HEK293 (cell line): Measurements from ENCODE around the gene NDST3.

Experiments
- BCL11A ChIP-seq: fragments of 450-650 bp; formaldehyde crosslinking; IDR thresholded peaks from 2 replicates; pipeline ENCODE4 v1.5.1; 2016; ENCODE audit warnings: low read depth, missing biosample characterization, missing genetic modification characterization
- ELK4 ChIP-seq: IDR thresholded peaks from 2 replicates; pipeline ENCODE4 v1.6.1; 2011; ENCODE audit warnings: mild to moderate bottlenecking, low read depth, low read length, borderline replicate concordance
- GLI2 ChIP-seq: fragments of 450-650 bp; formaldehyde crosslinking; IDR thresholded peaks from 2 replicates; pipeline ENCODE4; 2017; ENCODE audit warnings: missing biosample characterization, missing genetic modification characterization, low read depth, borderline replicate concordance
- HIC1 ChIP-seq: fragments of 450-650 bp; formaldehyde crosslinking; IDR thresholded peaks from 2 replicates; pipeline ENCODE4 v1.5.1; 2016; ENCODE audit warnings: missing biosample characterization, missing genetic modification characterization
- PATZ1 ChIP-seq: fragments of 450-650 bp; formaldehyde crosslinking; IDR thresholded peaks from 2 replicates; pipeline ENCODE4 v1.5.1; 2016; ENCODE audit warnings: missing biosample characterization, missing genetic modification characterization
- PRDM4 ChIP-seq: fragments of 450-650 bp; formaldehyde crosslinking; IDR thresholded peaks from 2 replicates; pipeline ENCODE4 v1.5.1; 2017; ENCODE audit warnings: missing biosample characterization, missing genetic modification characterization
- SP3 ChIP-seq: fragments of 450-650 bp; formaldehyde crosslinking; IDR thresholded peaks from 2 replicates; pipeline ENCODE4 v1.5.1; 2016; ENCODE audit warnings: missing biosample characterization, missing genetic modification characterization
- ZBTB26 ChIP-seq: fragments of 450-650 bp; formaldehyde crosslinking; optimal IDR thresholded peaks from 2 replicates; pipeline ENCODE3; 2016; ENCODE audit warnings: missing biosample characterization, mild to moderate bottlenecking, missing genetic modification characterization
- ZBTB7A ChIP-seq: fragments of 450-650 bp; formaldehyde crosslinking; IDR thresholded peaks from 2 replicates; pipeline ENCODE4 v1.5.1; 2016; ENCODE audit warnings: low read depth, missing biosample characterization, missing genetic modification characterization
- ZNF112 ChIP-seq: fragments of 450-650 bp; formaldehyde crosslinking; IDR thresholded peaks from 2 replicates; pipeline ENCODE4 v1.5.0; 2017; ENCODE audit warnings: missing biosample characterization, missing genetic modification characterization
- ZNF138 ChIP-seq: fragments of 450-650 bp; formaldehyde crosslinking; IDR thresholded peaks from 2 replicates; pipeline ENCODE4 v1.5.1; 2016; ENCODE audit warnings: missing biosample characterization, missing genetic modification characterization, borderline replicate concordance
- ZNF175 ChIP-seq: fragments of 450-650 bp; formaldehyde crosslinking; IDR thresholded peaks from 2 replicates; pipeline ENCODE4 v1.5.1; 2016; ENCODE audit warnings: missing biosample characterization, missing genetic modification characterization
- ZNF280C ChIP-seq: fragments of 450-650 bp; formaldehyde crosslinking; IDR thresholded peaks from 2 replicates; pipeline ENCODE4 v1.5.1; 2016; ENCODE audit warnings: missing biosample characterization, missing genetic modification characterization
- ZNF335 ChIP-seq: fragments of 450-650 bp; formaldehyde crosslinking; conservative IDR thresholded peaks from 2 replicates; pipeline ENCODE4 v1.5.1; 2016; ENCODE audit warnings: missing biosample characterization, missing genetic modification characterization
- ZNF354C ChIP-seq: fragments of 450-650 bp; formaldehyde crosslinking; IDR thresholded peaks from 2 replicates; pipeline ENCODE4 v1.5.1; 2016; ENCODE audit warnings: missing biosample characterization, missing genetic modification characterization, low read depth, borderline replicate concordance
- ZNF530 ChIP-seq: fragments of 450-650 bp; formaldehyde crosslinking; IDR thresholded peaks from 2 replicates; pipeline ENCODE4 v1.5.1; 2016; ENCODE audit warnings: low read depth, missing biosample characterization, missing genetic modification characterization
- ZNF639 ChIP-seq: fragments of 450-650 bp; formaldehyde crosslinking; IDR thresholded peaks from 2 replicates; pipeline ENCODE4 v1.5.1; 2016; ENCODE audit warnings: missing biosample characterization, missing genetic modification characterization
- ZNF645 ChIP-seq: fragments of 450-650 bp; formaldehyde crosslinking; IDR thresholded peaks from 2 replicates; pipeline ENCODE4; 2016; ENCODE audit warnings: missing biosample characterization, missing genetic modification characterization
- ZNF701 ChIP-seq: fragments of 450-650 bp; formaldehyde crosslinking; IDR thresholded peaks from 2 replicates; pipeline ENCODE4 v1.5.1; 2016; ENCODE audit warnings: missing biosample characterization, missing genetic modification characterization
- ZNF747 ChIP-seq: fragments of 450-650 bp; formaldehyde crosslinking; IDR thresholded peaks from 2 replicates; pipeline ENCODE4 v1.5.1; 2016; ENCODE audit warnings: missing biosample characterization, missing genetic modification characterization
- ZSCAN23 ChIP-seq: fragments of 450-650 bp; formaldehyde crosslinking; IDR thresholded peaks from 2 replicates; pipeline ENCODE4 v1.5.1; 2016; ENCODE audit warnings: missing biosample characterization, missing genetic modification characterization

The NDST3 gene

GRCh38 chr4:118033148-118034052 is 886 bp upstream of the NDST3 start (continued):
- TF ChIP-seq ZNF112 (tag by site-specific recombination) (no peak), ZNF138 (tag by site-specific recombination) (no peak), BCL11A (tag by site-specific recombination) (no peak), ZNF701 (tag by site-specific recombination) (no peak), GLI2 (tag by site-specific recombination) (no peak), ZNF354C (tag by site-specific recombination) (no peak), PRDM4 (tag by site-specific recombination) (peak; percentile 62; the same call in 1 of the 2 replicates), ZNF645 (no peak), ZNF280C (tag by site-specific recombination) (no peak), ZNF530 (tag by site-specific recombination) (no peak), ZBTB26 (tag by site-specific recombination) (peak; percentile 74), ZNF747 (no peak), ZSCAN23 (tag by site-specific recombination) (no peak), SP3 (peak; percentile 32; the same call in 1 of the 2 replicates), ZNF639 (tag by site-specific recombination) (no peak), HIC1 (tag by site-specific recombination) (no peak), ELK4 (no peak), PATZ1 (tag by site-specific recombination) (peak; percentile 28; the same call in 1 of the 2 replicates), ZNF335 (tag by site-specific recombination) (peak; percentile 81), ZBTB7A (tag by site-specific recombination) (no peak), ZNF175 (tag by site-specific recombination) (no peak)
